Neuronal stem cell (in vitro differentiated cells): ENCODE data around the gene RAB17.
A peak's percentile ranks its signal among the peaks of the same experiment; 100 is the strongest.

Experiments
- DNase-seq: peaks from one replicate; pipeline ENCODE4 v3.0.0-alpha.2; 2013; ENCODE audit warnings: low spot score
- H2AFZ ChIP-seq: one replicate; pipeline ENCODE4 v1.6.1; 2013; ENCODE audit warnings: mild to moderate bottlenecking, low read length, inconsistent platforms
- H2AK5ac ChIP-seq: 2 replicates; pipeline ENCODE4 v1.6.1; 2013; ENCODE audit warnings: low read depth, mild to moderate bottlenecking, inconsistent platforms, low read length, moderate library complexity, mixed read lengths
- H2BK120ac ChIP-seq: 2 replicates; pipeline ENCODE4 v1.6.1; 2013; ENCODE audit warnings: low read depth, mild to moderate bottlenecking, inconsistent platforms, low read length, moderate library complexity, mixed read lengths
- H2BK12ac ChIP-seq: one replicate; pipeline ENCODE4 v1.6.1; 2013; ENCODE audit warnings: low read length, inconsistent platforms
- H2BK15ac ChIP-seq: 2 replicates; pipeline ENCODE4 v1.6.1; 2013; ENCODE audit warnings: mild to moderate bottlenecking, low read length, inconsistent platforms, mixed read lengths
- H2BK5ac ChIP-seq: one replicate; pipeline ENCODE4 v1.6.1; 2013; ENCODE audit warnings: inconsistent platforms, mild to moderate bottlenecking, low read length, moderate library complexity
- H3K14ac ChIP-seq: one replicate; pipeline ENCODE4 v1.6.1; 2013; ENCODE audit warnings: low read length, inconsistent platforms
- H3K18ac ChIP-seq: 2 replicates; pipeline ENCODE4 v1.6.1; 2013; ENCODE audit warnings: low read length, inconsistent platforms
- H3K23ac ChIP-seq: 2 replicates; pipeline ENCODE4 v1.6.1; 2013; ENCODE audit warnings: low read depth, mild to moderate bottlenecking, mixed read lengths, low read length, inconsistent platforms; ENCODE audit not compliant: poor library complexity
- H3K27ac ChIP-seq: replicated peaks from 3 replicates; pipeline ENCODE4 v1.5.1; 2013; ENCODE audit warnings: low read length, inconsistent platforms
- H3K27me3 ChIP-seq, 3 experiments: 2 replicates each; pipeline ENCODE4 v1.6.1; 2013; ENCODE audit warnings: low read length in 3 of 3, mild to moderate bottlenecking in 2 of 3, inconsistent platforms in 1 of 3, low read depth in 1 of 3, mixed read lengths in 1 of 3, moderate library complexity in 1 of 3; ENCODE audit not compliant: control insufficient read depth in 3 of 3, insufficient read depth in 3 of 3
- H3K36me3 ChIP-seq, 2 donors: replicated peaks in 1 of 2; 2 replicates each; pipeline ENCODE4 v1.6.1; 2013; ENCODE audit warnings: low read length in 2 of 2; ENCODE audit not compliant: control insufficient read depth in 2 of 2, insufficient read depth in 2 of 2
- H3K4ac ChIP-seq: 2 replicates; pipeline ENCODE4 v1.6.1; 2013; ENCODE audit warnings: inconsistent platforms, mild to moderate bottlenecking, low read length, moderate library complexity
- H3K4me1 ChIP-seq, 2 donors: 1 replicate in 1 of 2; 2 replicates in 1 of 2; pipeline ENCODE4 v1.6.1; 2013; ENCODE audit warnings: low read length in 2 of 2, low read depth in 1 of 2; ENCODE audit not compliant: control insufficient read depth in 2 of 2, insufficient read depth in 1 of 2
- H3K4me2 ChIP-seq: one replicate; pipeline ENCODE4 v1.6.1; 2013; ENCODE audit warnings: mild to moderate bottlenecking, low read length, inconsistent platforms; ENCODE audit not compliant: insufficient read depth, poor library complexity, severe bottlenecking
- H3K4me3 ChIP-seq, 2 donors: 2 replicates each; pipeline ENCODE4 v1.5.1; 2013; ENCODE audit warnings: low read length in 2 of 2, mild to moderate bottlenecking in 2 of 2, inconsistent platforms in 1 of 2, moderate library complexity in 1 of 2
- H3K79me1 ChIP-seq: one replicate; pipeline ENCODE4 v1.6.1; 2013; ENCODE audit warnings: low read depth, mild to moderate bottlenecking, inconsistent platforms, low read length, moderate library complexity
- H3K9ac ChIP-seq: one replicate; pipeline ENCODE4 v1.6.1; 2013; ENCODE audit warnings: mild to moderate bottlenecking, low read depth, low read length, inconsistent platforms; ENCODE audit not compliant: poor library complexity
- H3K9me3 ChIP-seq, 2 donors: replicated peaks in 1 of 2; 2 replicates each; pipeline versions ENCODE3 to v1.6.1; 2013; ENCODE audit warnings: low read length in 2 of 2, mild to moderate bottlenecking in 2 of 2, inconsistent platforms in 1 of 2, low read depth in 1 of 2, mixed read lengths in 1 of 2, moderate library complexity in 1 of 2; ENCODE audit not compliant: control insufficient read depth in 2 of 2, insufficient read depth in 1 of 2
- H4K8ac ChIP-seq: one replicate; pipeline ENCODE4 v1.6.1; 2013; ENCODE audit warnings: low read depth, mild to moderate bottlenecking, inconsistent platforms, low read length, moderate library complexity
- H4K91ac ChIP-seq: one replicate; pipeline ENCODE4 v1.6.1; 2013; ENCODE audit warnings: low read length, low read depth, mild to moderate bottlenecking, inconsistent platforms; ENCODE audit not compliant: poor library complexity
- WGBS, 2 donors: extraction: QIAGEN DNeasy Blood & Tissue Kit; methylation state at CpG; one replicate each; pipeline ENCODE4 v1.1.7; 2013; ENCODE audit warnings: missing lambda C conversion rate in 2 of 2, mixed read lengths in 1 of 2; ENCODE audit not compliant: insufficient read length in 2 of 2, insufficient replicate concordance in 1 of 2; ENCODE audit errors: extremely low coverage in 2 of 2; 5-methylcytosine and 5-hydroxymethylcytosine counted together

Gene RAB17

DNA sequence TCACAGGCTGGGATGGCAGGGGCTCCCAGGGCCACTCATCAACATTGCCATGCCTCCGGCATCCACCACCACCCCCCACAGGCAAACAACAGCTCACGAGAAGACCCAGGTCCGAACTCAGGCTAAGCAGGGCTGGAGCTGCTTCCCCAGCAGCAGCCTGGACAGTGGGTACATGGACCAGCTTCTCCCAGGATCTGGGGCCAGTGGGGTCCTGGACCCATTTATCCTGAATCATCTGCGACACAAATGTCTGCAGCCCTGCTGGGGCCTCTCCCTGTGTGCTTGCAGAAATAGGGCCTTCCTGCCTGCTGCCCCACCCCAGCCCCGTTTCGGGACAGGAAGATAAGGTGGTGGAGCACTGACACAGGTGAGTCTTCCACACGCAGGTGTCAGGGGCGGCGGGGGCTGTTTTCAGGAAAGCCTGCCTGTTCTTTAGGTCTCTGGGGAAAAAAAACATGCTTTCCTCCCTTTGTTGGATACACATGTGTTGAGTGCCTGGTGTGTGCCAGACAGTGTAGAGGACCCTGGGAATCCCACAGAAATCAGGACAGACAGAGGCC lies 19.7 kb downstream of the RAB17 start:
- no peaks in the 10 kb centered on the region for H3K4me1 ChIP-seq
- H3K9ac ChIP-seq = no peak overlapping the region
- no peak for DNase-seq
- H3K36me3 ChIP-seq = no peaks in the 10 kb centered on the region
- no CpG with 5 or more reads among the region's 9 CpGs for WGBS, 2 donors
- H3K14ac ChIP-seq = no peak overlapping the region
- H2BK120ac ChIP-seq = no peak overlapping the region
- no peak overlapping the region for H3K4ac ChIP-seq
- no peak overlapping the region for H2AK5ac ChIP-seq
- H3K18ac ChIP-seq = no peak overlapping the region
- no peak overlapping the region for H3K27ac ChIP-seq
- H3K9me3 ChIP-seq = peaks cover 0 to 3% of the 10 kb centered on the region in 2 donors
- no peak overlapping the region for H3K4me2 ChIP-seq
- peaks cover 2% of the 10 kb centered on the region for H3K79me1 ChIP-seq
- peaks cover 0 to 9% (median 0%) of the 10 kb centered on the region in 3 experiments for H3K27me3 ChIP-seq
- H2BK5ac ChIP-seq = no peak overlapping the region
- H2BK15ac ChIP-seq = no peak overlapping the region
- no peak overlapping the region for H4K91ac ChIP-seq
- H4K8ac ChIP-seq = no peak overlapping the region
- H3K4me3 ChIP-seq = no peak overlapping the region
- H2BK12ac ChIP-seq = no peak overlapping the region
- H3K23ac ChIP-seq = no peak overlapping the region
- no peak overlapping the region for H2AFZ ChIP-seq

DNA sequence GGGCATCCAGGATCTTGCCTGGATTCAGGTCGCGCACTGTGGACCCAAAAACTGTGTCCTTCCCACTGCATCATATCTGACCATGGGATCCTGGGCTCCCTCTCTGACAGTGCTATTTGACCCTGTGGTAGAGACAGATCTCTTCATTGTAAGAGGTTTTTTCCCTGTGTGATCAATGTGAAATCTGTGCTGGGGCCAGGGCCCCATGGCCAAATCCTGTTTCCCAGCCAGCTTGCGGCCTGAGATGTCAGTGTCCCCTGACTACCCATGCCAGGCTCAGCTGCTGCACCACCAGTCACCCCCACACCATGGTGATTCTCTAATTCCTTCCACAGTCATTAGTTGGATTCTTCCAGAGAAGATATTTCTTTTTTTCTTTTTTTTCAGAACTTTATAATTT lies 20.6 kb downstream of the RAB17 start:
- H3K4me3 ChIP-seq = no peak overlapping the region
- H2BK15ac ChIP-seq = no peak overlapping the region
- no peaks in the 10 kb centered on the region for H3K4me1 ChIP-seq
- H3K9ac ChIP-seq = no peak overlapping the region
- peaks cover 2% of the 10 kb centered on the region for H3K79me1 ChIP-seq
- H3K9me3 ChIP-seq = peaks cover 0 to 8% of the 10 kb centered on the region in 2 donors
- no peak overlapping the region for H3K14ac ChIP-seq
- no peak for DNase-seq
- no peak overlapping the region for H3K23ac ChIP-seq
- H3K4ac ChIP-seq = no peak overlapping the region
- H3K4me2 ChIP-seq = no peak overlapping the region
- H4K91ac ChIP-seq = no peak overlapping the region
- H3K27ac ChIP-seq = no peak overlapping the region
- no peak overlapping the region for H2BK120ac ChIP-seq
- no peak overlapping the region for H4K8ac ChIP-seq
- WGBS, 2 donors = no CpG with 5 or more reads among the region's 3 CpGs
- peaks cover 0 to 9% (median 0%) of the 10 kb centered on the region in 3 experiments for H3K27me3 ChIP-seq
- no peak overlapping the region for H2BK12ac ChIP-seq
- H2BK5ac ChIP-seq = no peak overlapping the region
- no peaks in the 10 kb centered on the region for H3K36me3 ChIP-seq
- no peak overlapping the region for H2AFZ ChIP-seq
- H2AK5ac ChIP-seq = no peak overlapping the region
- no peak overlapping the region for H3K18ac ChIP-seq

- H3K9ac ChIP-seq = no peak overlapping the region
- H3K4me3 ChIP-seq = no peak overlapping the region
- no peak overlapping the region for H2BK15ac ChIP-seq
- no peak overlapping the region for H4K91ac ChIP-seq
- H3K27ac ChIP-seq = no peak overlapping the region
- no peak overlapping the region for H3K4me2 ChIP-seq
- WGBS, 2 donors = no CpG with 5 or more reads among the region's 5 CpGs
- no peak overlapping the region for H2BK5ac ChIP-seq
- H2BK120ac ChIP-seq = no peak overlapping the region
- no peak overlapping the region for H4K8ac ChIP-seq
- H3K4ac ChIP-seq = no peak overlapping the region
- no peaks in the 10 kb centered on the region for H3K36me3 ChIP-seq
- H3K9me3 ChIP-seq = peaks cover 0 to 8% of the 10 kb centered on the region in 2 donors
- DNase-seq = no peak
- peaks cover 0 to 5% (median 0%) of the 10 kb centered on the region in 3 experiments for H3K27me3 ChIP-seq
- no peak overlapping the region for H3K18ac ChIP-seq
- no peak overlapping the region for H2AFZ ChIP-seq
- H3K79me1 ChIP-seq = peaks cover 2% of the 10 kb centered on the region
- H2BK12ac ChIP-seq = no peak overlapping the region
- no peak overlapping the region for H3K14ac ChIP-seq
- H3K4me1 ChIP-seq = no peaks in the 10 kb centered on the region
- no peak overlapping the region for H3K23ac ChIP-seq
- no peak overlapping the region for H2AK5ac ChIP-seq
These were observed 21.5 kb downstream of the RAB17 start for GRCh38 chr2:237569041-237569440.

GRCh38 chr2:237568121-237568660 lies 22.3 kb downstream of the RAB17 start:
- H2BK5ac ChIP-seq = no peak overlapping the region
- no peak overlapping the region for H4K8ac ChIP-seq
- no peak overlapping the region for H4K91ac ChIP-seq
- peaks cover 2% of the 10 kb centered on the region for H3K79me1 ChIP-seq
- no peak overlapping the region for H3K4me3 ChIP-seq
- H3K9me3 ChIP-seq = peaks cover 0 to 8% of the 10 kb centered on the region in 2 donors
- no peaks in the 10 kb centered on the region for H3K36me3 ChIP-seq
- no peak overlapping the region for H2BK120ac ChIP-seq
- peak overlapping the region; percentile 47 for H3K23ac ChIP-seq
- H3K4ac ChIP-seq = no peak overlapping the region
- H3K27me3 ChIP-seq = peaks cover 0 to 9% (median 0%) of the 10 kb centered on the region in 3 experiments
- no peak overlapping the region for H3K9ac ChIP-seq
- no peaks in the 10 kb centered on the region for H3K4me1 ChIP-seq
- DNase-seq = no peak
- whole genome bisulfite sequencing, 2 donors = no CpG with 5 or more reads among the region's 9 CpGs
- H3K4me2 ChIP-seq = no peak overlapping the region
- H2AK5ac ChIP-seq = no peak overlapping the region
- no peak overlapping the region for H2AFZ ChIP-seq
- no peak overlapping the region for H2BK15ac ChIP-seq
- no peak overlapping the region for H2BK12ac ChIP-seq
- H3K18ac ChIP-seq = peak overlapping the region; percentile 41
- peak overlapping the region; percentile 95 for H3K14ac ChIP-seq
- no peak overlapping the region for H3K27ac ChIP-seq
